Neural progenitor cell (in vitro differentiated cells): ENCODE measurements around the gene WDSUB1. TPM values are rescaled to one million over a fixed set of nuclear protein-coding genes. Genes with fewer than 3 reads are reported as not detected.

Experiments used
- DNase-seq: peaks from one replicate; pipeline ENCODE4 v3.0.0-alpha.2; 2016; ENCODE audit warnings: low spot score
- H2AFZ ChIP-seq: fragments of 200-600 bp; sonication (generic); replicated peaks from 2 replicates; pipeline ENCODE4 v1.6.1; 2016; ENCODE audit warnings: antibody characterized with exemption
- H3F3A ChIP-seq: fragments of 200-600 bp; sonication (generic); 2 replicates; pipeline ENCODE4 v1.6.1; 2016; ENCODE audit warnings: antibody characterized with exemption, low read depth
- H3K27ac ChIP-seq: fragments of 200-600 bp; sonication (generic); 2 replicates; pipeline ENCODE4 v1.5.1; 2016; ENCODE audit warnings: mild to moderate bottlenecking
- H3K27me3 ChIP-seq: fragments of 200-600 bp; sonication (generic); 2 replicates; pipeline ENCODE4 v1.6.1; 2016; ENCODE audit warnings: mild to moderate bottlenecking, moderate library complexity
- H3K36me3 ChIP-seq: fragments of 200-600 bp; sonication (generic); 2 replicates; pipeline ENCODE4 v1.5.1; 2016
- H3K4me1 ChIP-seq: fragments of 200-600 bp; sonication (generic); 2 replicates; pipeline ENCODE4 v1.6.1; 2016; ENCODE audit warnings: mixed run types
- H3K4me2 ChIP-seq: fragments of 200-600 bp; sonication (generic); 2 replicates; pipeline ENCODE4 v1.6.1; 2016
- H3K4me3 ChIP-seq: fragments of 200-600 bp; sonication (generic); 2 replicates; pipeline ENCODE4 v1.5.1; 2016
- H3K79me2 ChIP-seq: fragments of 200-600 bp; sonication (generic); 2 replicates; pipeline ENCODE4 v1.6.1; 2016; ENCODE audit warnings: low read depth
- H3K9ac ChIP-seq: fragments of 200-600 bp; sonication (generic); 2 replicates; pipeline ENCODE4 v1.6.1; 2016
- H3K9me3 ChIP-seq: fragments of 200-600 bp; sonication (generic); 2 replicates; pipeline ENCODE4 v1.5.1; 2016; ENCODE audit warnings: low read depth
- H4K20me1 ChIP-seq: fragments of 200-600 bp; sonication (generic); 2 replicates; pipeline ENCODE4 v1.6.1; 2016; ENCODE audit warnings: low read depth
- H3K27ac Mint-ChIP-seq: 3 replicates; pipeline ENCODE4 v1.8.0; 2021; ENCODE audit warnings: mixed read lengths
- H3K27me3 Mint-ChIP-seq: 2 replicates; pipeline ENCODE4 v1.8.0; 2022; ENCODE audit warnings: low read depth, mild to moderate bottlenecking, inconsistent platforms, moderate library complexity, mixed read lengths; ENCODE audit not compliant: insufficient read depth
- H3K36me3 Mint-ChIP-seq: 3 replicates; pipeline ENCODE4 v1.8.0; 2021; ENCODE audit warnings: mixed read lengths
- H3K4me1 Mint-ChIP-seq: 3 replicates; pipeline ENCODE4 v1.8.0; 2021; ENCODE audit warnings: mixed read lengths
- H3K4me3 Mint-ChIP-seq: 3 replicates; pipeline ENCODE4 v1.8.0; 2021; ENCODE audit warnings: mild to moderate bottlenecking, moderate library complexity, mixed read lengths
- H3K9me3 Mint-ChIP-seq: 3 replicates; pipeline ENCODE4 v1.8.0; 2020; ENCODE audit warnings: mixed read lengths
- CTCF ChIP-seq: fragments of 200-600 bp; sonication (generic); IDR thresholded peaks from 2 replicates; pipeline ENCODE4 v1.5.1; 2017; ENCODE audit warnings: antibody characterized with exemption, mild to moderate bottlenecking
- EZH2 ChIP-seq: fragments of 200-600 bp; sonication (generic); IDR thresholded peaks from 2 replicates; pipeline ENCODE4 v1.6.1; 2017; ENCODE audit warnings: antibody characterized with exemption, mild to moderate bottlenecking, moderate library complexity
- EZH2phosphoT487 ChIP-seq: fragments of 200-600 bp; sonication (generic); IDR thresholded peaks from 2 replicates; pipeline ENCODE4 v1.6.1; 2017; ENCODE audit warnings: antibody characterized with exemption
- total RNA-seq: library from RNA; depleted of rRNA; stranded (reverse); fragments of >200 nt; gene quantifications from 2 replicates; pipeline ENCODE4 v1.2.3, GENCODE V29; 2015; ENCODE audit warnings: low replicate concordance

WDSUB1 gene
- total RNA-seq, 1 donor from 2014 or later = 5.2 TPM

- TF ChIP-seq CTCF (no peak), EZH2phosphoT487 (no peak)
- H3K36me3 Mint-ChIP-seq = peaks cover 4% of the 10 kb centered on the region
- Histone ChIP-seq H3F3A (peaks cover 6% of the 10 kb centered on the region), H3K27me3 (no peaks in the 10 kb centered on the region), H3K27ac (no peak overlapping the region), H2AFZ (no peak overlapping the region), H3K36me3 (no peaks in the 10 kb centered on the region), H3K9me3 (no peaks in the 10 kb centered on the region), H3K4me2 (no peak overlapping the region), H3K9ac (no peak overlapping the region), H4K20me1 (no peaks in the 10 kb centered on the region), H3K4me1 (peaks cover 10% of the 10 kb centered on the region), H3K4me3 (no peak overlapping the region), H3K79me2 (no peaks in the 10 kb centered on the region)
- H3K9me3 Mint-ChIP-seq = no peaks in the 10 kb centered on the region
- H3K4me1 Mint-ChIP-seq = peaks cover 9% of the 10 kb centered on the region
- no peak for DNase-seq
- H3K27ac Mint-ChIP-seq = no peak overlapping the region
- H3K4me3 Mint-ChIP-seq = no peak overlapping the region
- no peaks in the 10 kb centered on the region for H3K27me3 Mint-ChIP-seq
Measured at GRCh38 chr2:159275111-159275510, 11.4 kb downstream of the WDSUB1 start.

GRCh38 chr2:159272156-159272555 is 14.3 kb downstream of the WDSUB1 start:
- Histone ChIP-seq H3F3A (peaks cover 6% of the 10 kb centered on the region), H3K36me3 (no peaks in the 10 kb centered on the region), H2AFZ (no peak overlapping the region), H4K20me1 (no peaks in the 10 kb centered on the region), H3K27ac (peak overlapping the region; percentile 65), H3K9me3 (no peaks in the 10 kb centered on the region), H3K4me2 (peak overlapping the region; percentile 26), H3K4me3 (no peak overlapping the region), H3K79me2 (no peaks in the 10 kb centered on the region), H3K4me1 (peaks cover 10% of the 10 kb centered on the region), H3K9ac (no peak overlapping the region), H3K27me3 (no peaks in the 10 kb centered on the region)
- Mint-ChIP-seq H3K4me1 (peaks cover 9% of the 10 kb centered on the region), H3K4me3 (no peak overlapping the region), H3K27me3 (no peaks in the 10 kb centered on the region), H3K27ac (peak overlapping the region; percentile 80), H3K9me3 (no peaks in the 10 kb centered on the region), H3K36me3 (peaks cover 4% of the 10 kb centered on the region)
- TF ChIP-seq CTCF (no peak), EZH2 (no peak), EZH2phosphoT487 (no peak)
- peak; percentile 67 for DNase-seq

- Histone ChIP-seq H2AFZ (no peak overlapping the region), H3K9me3 (no peaks in the 10 kb centered on the region), H3K79me2 (no peaks in the 10 kb centered on the region), H3K27me3 (no peaks in the 10 kb centered on the region), H3K9ac (no peak overlapping the region), H3K4me3 (no peak overlapping the region), H3K4me2 (no peak overlapping the region), H3F3A (peaks cover 6% of the 10 kb centered on the region), H3K4me1 (peaks cover 10% of the 10 kb centered on the region), H3K27ac (no peak overlapping the region), H3K36me3 (no peaks in the 10 kb centered on the region), H4K20me1 (no peaks in the 10 kb centered on the region)
- Mint-ChIP-seq H3K36me3 (peaks cover 4% of the 10 kb centered on the region), H3K27me3 (no peaks in the 10 kb centered on the region), H3K9me3 (no peaks in the 10 kb centered on the region), H3K4me1 (peaks cover 9% of the 10 kb centered on the region), H3K4me3 (no peak overlapping the region), H3K27ac (no peak overlapping the region)
- no peak for DNase-seq
- TF ChIP-seq EZH2phosphoT487 = no peak
- no peak for TF ChIP-seq EZH2
Measured at GRCh38 chr2:159270744-159271379, 15.6 kb downstream of the WDSUB1 start.

DNA sequence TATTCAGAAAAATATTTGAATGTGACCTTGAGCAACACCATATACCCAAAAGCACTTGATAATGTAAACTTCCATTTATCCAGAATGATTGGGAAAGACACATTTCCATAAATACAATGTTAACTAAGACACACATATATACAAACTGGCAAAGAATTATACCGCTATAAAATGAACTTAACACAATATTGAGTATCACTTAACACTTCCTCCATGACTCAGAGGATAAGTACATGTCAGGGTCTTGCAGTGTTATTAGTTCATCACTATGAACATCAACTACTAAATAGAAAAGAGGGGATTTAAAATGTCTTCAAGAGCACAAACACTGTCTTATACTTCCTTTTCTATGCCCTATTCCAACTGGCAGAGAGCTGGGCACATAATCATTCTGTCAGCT is 18.6 kb downstream of the WDSUB1 start:
- Histone ChIP-seq H3K9ac (no peak overlapping the region), H3K27ac (no peak overlapping the region), H3K27me3 (no peaks in the 10 kb centered on the region), H3K4me2 (no peak overlapping the region), H3K4me1 (peaks cover 10% of the 10 kb centered on the region), H3K4me3 (no peak overlapping the region), H3K9me3 (no peaks in the 10 kb centered on the region), H2AFZ (no peak overlapping the region), H4K20me1 (no peaks in the 10 kb centered on the region), H3F3A (peaks cover 6% of the 10 kb centered on the region), H3K36me3 (no peaks in the 10 kb centered on the region), H3K79me2 (no peaks in the 10 kb centered on the region)
- peaks cover 7% of the 10 kb centered on the region for H3K36me3 Mint-ChIP-seq
- H3K4me1 Mint-ChIP-seq = peaks cover 14% of the 10 kb centered on the region
- no peak overlapping the region for H3K4me3 Mint-ChIP-seq
- H3K27me3 Mint-ChIP-seq = peaks cover 6% of the 10 kb centered on the region
- H3K9me3 Mint-ChIP-seq = no peaks in the 10 kb centered on the region
- TF ChIP-seq EZH2phosphoT487 (no peak), EZH2 (no peak), CTCF (no peak)
- DNase-seq = no peak
- no peak overlapping the region for H3K27ac Mint-ChIP-seq
